Epithelial cell of proximal tubule (primary cell): ENCODE data around the gene TBC1D32. TPM values are rescaled to one million over a fixed set of nuclear protein-coding genes. Genes with fewer than 3 reads are reported as not detected.
"Not testable (repeated sequence)": the region's sequence is repeated elsewhere in the genome, so short reads cannot be mapped to it uniquely, and the experiment has no call there.

Experiments used
- DNase-seq: peaks from one replicate; pipeline ENCODE4 v3.0.0-alpha.2; 2011; ENCODE audit warnings: low read depth
- H3K4me3 ChIP-seq: 2 replicates; pipeline ENCODE4 v1.5.1; 2011; ENCODE audit warnings: low read depth, mild to moderate bottlenecking, low read length
- total RNA-seq: library from RNA; depleted of rRNA; stranded (reverse); fragments of >200 nt; gene quantifications from 2 replicates; pipeline ENCODE4 v1.2.3, GENCODE V29; 2015
- TF ChIP-seq, protein P1 (sequence below): conservative IDR thresholded peaks from 2 replicates; pipeline ENCODE4 v1.5.1; 2012; ENCODE audit warnings: low read depth, mild to moderate bottlenecking, low read length

The TBC1D32 gene
- total RNA-seq, 1 donor from 2014 or later = 4.1 TPM

DNA sequence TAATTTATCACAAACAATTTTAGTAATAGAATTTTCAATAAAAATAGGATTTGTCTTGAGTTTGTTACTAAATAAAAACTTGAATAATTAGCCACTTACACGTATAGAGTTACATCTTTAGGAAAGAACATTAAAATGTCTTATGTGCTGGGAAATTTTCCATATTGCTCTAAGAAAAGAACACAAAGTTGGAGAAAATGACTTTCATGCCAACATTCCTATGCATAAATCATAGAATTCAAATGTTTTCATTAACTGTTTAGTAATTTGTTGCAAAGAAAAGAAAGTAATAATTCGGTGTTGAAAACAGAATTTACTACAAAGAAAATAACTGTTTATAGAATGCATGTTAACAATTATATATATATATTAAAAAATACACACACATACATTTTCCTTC lies 4.7 kb upstream of the TBC1D32 start:
- DNase-seq = no peak
- TF ChIP-seq, protein P1, sequence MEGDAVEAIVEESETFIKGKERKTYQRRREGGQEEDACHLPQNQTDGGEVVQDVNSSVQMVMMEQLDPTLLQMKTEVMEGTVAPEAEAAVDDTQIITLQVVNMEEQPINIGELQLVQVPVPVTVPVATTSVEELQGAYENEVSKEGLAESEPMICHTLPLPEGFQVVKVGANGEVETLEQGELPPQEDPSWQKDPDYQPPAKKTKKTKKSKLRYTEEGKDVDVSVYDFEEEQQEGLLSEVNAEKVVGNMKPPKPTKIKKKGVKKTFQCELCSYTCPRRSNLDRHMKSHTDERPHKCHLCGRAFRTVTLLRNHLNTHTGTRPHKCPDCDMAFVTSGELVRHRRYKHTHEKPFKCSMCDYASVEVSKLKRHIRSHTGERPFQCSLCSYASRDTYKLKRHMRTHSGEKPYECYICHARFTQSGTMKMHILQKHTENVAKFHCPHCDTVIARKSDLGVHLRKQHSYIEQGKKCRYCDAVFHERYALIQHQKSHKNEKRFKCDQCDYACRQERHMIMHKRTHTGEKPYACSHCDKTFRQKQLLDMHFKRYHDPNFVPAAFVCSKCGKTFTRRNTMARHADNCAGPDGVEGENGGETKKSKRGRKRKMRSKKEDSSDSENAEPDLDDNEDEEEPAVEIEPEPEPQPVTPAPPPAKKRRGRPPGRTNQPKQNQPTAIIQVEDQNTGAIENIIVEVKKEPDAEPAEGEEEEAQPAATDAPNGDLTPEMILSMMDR = no peak
- no peak overlapping the region for H3K4me3 ChIP-seq

DNA sequence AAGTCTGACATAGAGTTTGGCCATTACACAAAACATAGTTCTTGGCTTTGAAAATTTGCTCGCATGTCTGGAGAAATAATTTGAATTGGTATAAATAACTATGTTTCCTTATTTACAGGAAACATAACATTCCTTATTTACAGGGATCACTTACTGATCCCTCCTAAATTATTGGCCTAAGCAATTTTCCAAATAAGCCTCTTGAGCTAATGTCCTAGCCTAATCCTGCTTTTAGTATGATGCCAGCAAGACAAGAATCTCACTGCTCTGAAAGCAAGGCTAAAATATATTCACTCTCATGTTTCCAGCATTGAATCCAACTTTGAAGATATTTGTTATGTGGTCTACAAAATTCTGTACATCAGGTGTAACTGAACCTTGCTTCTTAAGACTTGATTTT lies 4.1 kb upstream of the TBC1D32 start:
- TF ChIP-seq, protein P1 = no peak
- no peak for DNase-seq
- no peak overlapping the region for H3K4me3 ChIP-seq

DNA sequence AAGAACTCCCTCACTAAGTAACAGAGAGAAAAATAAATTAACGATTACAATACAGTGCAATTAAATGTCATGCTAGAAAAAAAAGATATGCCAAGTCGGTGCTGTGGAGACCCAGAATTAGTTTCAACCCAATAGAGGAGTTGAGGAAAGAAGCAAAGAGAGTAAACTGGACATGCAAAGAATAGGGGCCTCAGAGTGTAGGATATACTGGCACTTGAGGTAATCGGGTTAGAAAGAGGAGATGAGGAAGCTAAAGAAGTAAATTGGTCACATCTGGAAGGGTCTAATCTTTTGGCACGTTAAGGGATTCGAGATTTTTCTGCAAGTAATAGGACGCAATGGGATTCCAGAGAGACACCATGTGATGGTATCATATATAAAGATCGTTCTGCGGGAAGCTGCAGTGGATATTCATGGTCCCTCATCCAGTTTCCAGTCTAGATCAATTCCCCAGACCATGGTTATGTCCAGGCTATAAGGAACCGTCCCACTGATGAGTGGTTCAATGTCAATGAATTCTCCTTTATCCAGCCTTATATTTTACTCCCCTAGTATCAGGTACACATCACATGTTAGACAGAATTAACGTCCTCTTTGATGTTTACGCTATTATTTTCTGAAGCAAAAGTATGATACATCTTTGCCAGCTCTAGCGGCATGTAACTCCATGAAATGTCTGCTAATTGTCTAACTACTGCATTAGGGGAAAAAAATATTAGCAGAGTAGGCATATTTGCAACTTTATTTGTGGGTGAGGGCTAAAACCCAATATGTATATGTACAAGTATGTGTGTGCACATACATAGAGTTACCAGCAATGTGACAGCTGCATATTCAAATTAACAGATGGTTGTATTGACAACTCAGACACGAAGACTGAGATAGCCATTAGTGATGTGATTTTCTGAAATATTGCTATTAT lies 1.1 kb upstream of the TBC1D32 start:
- DNase-seq = peak; percentile 1
- TF ChIP-seq, protein P1 = no peak
- peak overlapping the region; percentile 91 for H3K4me3 ChIP-seq

DNA sequence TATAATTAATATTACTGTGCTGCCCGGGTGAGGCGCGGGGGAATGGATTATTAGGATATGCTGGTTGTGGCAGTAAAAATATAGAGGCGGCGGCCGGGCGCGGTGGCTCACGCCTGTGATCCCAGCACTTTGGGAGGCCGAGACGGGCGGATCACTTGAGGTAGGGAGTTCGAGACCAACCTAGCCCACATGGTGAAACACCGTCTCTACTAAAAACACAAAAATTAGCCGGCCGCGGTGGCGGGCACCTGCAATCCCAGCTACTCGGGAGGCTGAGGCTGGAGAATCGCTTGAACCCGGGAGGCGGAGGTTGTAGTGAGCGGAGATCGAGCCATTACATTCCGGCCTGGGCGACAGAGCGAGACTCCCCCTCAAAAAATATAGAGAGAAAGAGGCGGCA lies 586 bp downstream of the TBC1D32 start:
- H3K4me3 ChIP-seq = peak overlapping the region; percentile 91
- not testable (repeated sequence) for DNase-seq

DNA sequence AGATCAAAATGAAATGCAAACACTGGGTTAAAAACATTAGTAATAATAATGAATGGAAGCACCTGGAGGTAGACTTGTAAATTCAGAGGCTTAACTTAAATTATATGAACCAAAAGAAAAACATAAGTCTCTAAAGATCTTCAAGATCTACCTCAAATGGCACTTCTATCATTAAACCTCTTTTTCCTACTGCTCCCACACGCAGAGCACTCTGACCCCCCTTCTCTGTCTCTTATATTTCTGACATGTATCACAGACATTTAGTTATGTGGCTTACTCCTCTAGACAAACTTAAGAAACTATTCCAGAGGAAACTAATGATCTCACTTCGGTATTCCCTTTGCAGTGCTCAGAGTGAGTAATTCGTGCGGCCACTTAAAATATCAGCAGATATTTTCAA lies 1.1 kb downstream of the TBC1D32 start:
- no peak for DNase-seq
- TF ChIP-seq, protein P1 = no peak
- no peak overlapping the region for H3K4me3 ChIP-seq

DNA sequence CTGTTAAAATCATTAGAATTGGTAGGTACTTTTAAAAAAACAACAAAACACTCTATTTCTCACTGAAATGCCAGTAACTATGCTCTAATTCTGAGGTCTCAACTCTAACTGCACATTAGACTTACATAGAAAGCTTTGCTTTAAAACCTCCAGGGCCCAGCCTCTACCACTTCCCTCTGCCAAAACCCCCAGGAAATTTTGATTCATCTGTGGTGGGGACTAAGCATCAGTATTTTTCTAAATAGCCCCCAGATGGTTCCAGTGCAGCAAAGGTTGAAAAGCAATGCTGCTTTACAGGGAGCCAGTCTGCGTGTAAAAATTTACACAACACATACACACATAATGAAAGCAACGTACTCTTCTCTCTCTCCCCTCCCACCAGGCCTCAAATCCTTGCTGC lies 3.8 kb downstream of the TBC1D32 start:
- TF ChIP-seq, protein P1 = no peak
- no peak for DNase-seq
- no peak overlapping the region for H3K4me3 ChIP-seq

DNA sequence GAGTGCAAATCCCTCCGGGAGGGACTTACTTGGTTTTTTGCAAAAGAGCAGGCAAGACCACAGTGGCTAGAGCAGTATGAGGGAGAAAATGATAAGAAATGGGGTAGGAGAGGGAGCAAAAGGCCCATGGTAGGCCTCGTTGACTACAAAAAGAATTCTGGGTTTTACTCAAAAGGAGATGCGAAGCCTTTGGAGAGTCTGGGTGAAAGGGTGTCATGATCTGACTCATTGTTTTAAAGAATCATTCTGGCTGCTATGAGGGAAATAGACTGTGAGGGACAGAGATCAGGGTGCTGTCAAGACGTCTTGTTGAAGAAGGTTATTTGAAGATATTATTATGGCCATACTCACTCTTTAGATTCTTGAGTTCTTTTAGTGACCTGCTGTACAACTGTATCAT lies 13.0 kb downstream of the TBC1D32 start:
- TF ChIP-seq, protein P1 = no peak
- no peak overlapping the region for H3K4me3 ChIP-seq
- no peak for DNase-seq
